ENCODE measurements around the gene SLC35B2. TPM values are rescaled to one million over a fixed set of nuclear protein-coding genes. Genes with fewer than 3 reads are reported as not detected.

Gene SLC35B2
- total RNA-seq, 2 donors from 2014 or later: 42.7 to 52.2 TPM

DNA sequence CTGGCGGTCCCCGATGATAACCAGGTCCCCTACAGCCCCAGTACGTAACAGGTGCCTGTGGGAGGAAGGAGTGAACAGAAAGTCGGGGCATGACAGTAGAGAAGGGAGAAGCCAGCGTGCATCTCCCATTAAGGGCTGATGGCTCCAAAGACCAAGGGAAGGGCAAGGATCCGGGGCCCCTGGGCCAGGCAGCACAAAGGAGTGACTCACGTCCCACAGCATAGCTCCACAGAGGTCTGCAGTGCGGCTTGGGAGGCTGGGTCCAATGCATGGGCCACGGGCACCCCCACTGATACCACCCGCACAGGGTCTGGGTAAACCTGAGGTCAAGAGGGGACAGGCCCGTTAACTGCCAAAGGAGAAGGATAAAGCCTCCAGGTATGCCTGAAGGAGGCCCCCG lies 45.5 kb upstream of the SLC35B2 start:
- H3K27me3 ChIP-seq: peaks cover 5% of the 10 kb centered on the region
- no peak overlapping the region for H3K4me3 ChIP-seq
- DNase-seq: no peak
- intact Hi-C loops (cut with DNase I): no loop called here
- TF ChIP-seq, protein P1, sequence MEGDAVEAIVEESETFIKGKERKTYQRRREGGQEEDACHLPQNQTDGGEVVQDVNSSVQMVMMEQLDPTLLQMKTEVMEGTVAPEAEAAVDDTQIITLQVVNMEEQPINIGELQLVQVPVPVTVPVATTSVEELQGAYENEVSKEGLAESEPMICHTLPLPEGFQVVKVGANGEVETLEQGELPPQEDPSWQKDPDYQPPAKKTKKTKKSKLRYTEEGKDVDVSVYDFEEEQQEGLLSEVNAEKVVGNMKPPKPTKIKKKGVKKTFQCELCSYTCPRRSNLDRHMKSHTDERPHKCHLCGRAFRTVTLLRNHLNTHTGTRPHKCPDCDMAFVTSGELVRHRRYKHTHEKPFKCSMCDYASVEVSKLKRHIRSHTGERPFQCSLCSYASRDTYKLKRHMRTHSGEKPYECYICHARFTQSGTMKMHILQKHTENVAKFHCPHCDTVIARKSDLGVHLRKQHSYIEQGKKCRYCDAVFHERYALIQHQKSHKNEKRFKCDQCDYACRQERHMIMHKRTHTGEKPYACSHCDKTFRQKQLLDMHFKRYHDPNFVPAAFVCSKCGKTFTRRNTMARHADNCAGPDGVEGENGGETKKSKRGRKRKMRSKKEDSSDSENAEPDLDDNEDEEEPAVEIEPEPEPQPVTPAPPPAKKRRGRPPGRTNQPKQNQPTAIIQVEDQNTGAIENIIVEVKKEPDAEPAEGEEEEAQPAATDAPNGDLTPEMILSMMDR (IDR thresholded peaks at IDR 0.05): no peak
- peaks cover 1% of the 10 kb centered on the region for H3K4me1 ChIP-seq
- no peak overlapping the region for H3K9ac ChIP-seq (ENCODE audit: low read depth in 2 of 2, low read length in 2 of 2)
- no peaks in the 10 kb centered on the region for H3K9me3 ChIP-seq
- no peaks in the 10 kb centered on the region for H3K36me3 ChIP-seq
- H3K27ac ChIP-seq: no peak overlapping the region

DNA sequence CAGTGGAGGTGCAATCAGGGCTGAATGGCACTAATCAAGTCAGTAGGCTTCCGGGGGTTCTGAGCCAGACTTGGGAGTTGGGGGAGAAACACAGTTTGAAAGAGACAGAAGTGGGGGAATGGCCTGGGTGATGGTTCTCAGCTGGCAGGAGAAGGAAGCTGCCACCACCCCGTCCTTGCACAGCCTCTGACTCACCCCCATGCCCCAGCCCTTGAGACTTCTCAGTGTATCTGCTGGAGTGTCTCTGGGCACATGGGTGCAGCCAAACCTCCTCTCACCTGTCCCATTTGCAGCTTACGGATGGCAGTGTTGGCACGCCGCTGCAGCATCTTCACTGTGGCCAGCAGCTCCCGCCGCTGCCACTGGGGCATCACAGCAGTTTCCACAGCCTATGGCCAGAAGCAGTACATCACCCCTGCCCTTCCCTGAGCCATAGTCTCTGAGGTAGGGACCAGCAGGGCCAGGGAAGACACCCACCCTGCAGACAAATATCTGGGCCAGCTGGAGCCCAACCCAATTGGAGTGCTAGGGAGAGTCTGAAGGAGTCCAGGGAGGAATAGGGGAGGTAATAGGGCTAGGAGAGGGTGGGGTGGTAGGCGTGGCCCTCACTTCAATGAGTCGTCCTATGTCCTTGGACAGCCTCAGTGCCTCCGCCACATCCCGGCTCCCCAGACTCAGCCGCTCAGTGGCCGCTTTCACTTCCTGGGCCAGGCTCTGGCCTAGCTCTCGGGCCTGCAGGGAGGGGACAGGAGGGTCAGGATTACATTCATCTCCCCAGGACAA lies 44.6 kb upstream of the SLC35B2 start:
- intact Hi-C loops (cut with DNase I): no loop called here
- H3K36me3 ChIP-seq: no peaks in the 10 kb centered on the region
- no peak overlapping the region for H3K4me3 ChIP-seq
- DNase-seq: no peak
- no peak overlapping the region for H3K9ac ChIP-seq (ENCODE audit: low read depth in 2 of 2, low read length in 2 of 2)
- no peak overlapping the region for H3K27ac ChIP-seq
- peaks cover 10% of the 10 kb centered on the region for H3K4me1 ChIP-seq
- TF ChIP-seq, protein P1 (IDR thresholded peaks at IDR 0.05): no peak
- H3K9me3 ChIP-seq: no peaks in the 10 kb centered on the region
- peaks cover 13% of the 10 kb centered on the region for H3K27me3 ChIP-seq

DNA sequence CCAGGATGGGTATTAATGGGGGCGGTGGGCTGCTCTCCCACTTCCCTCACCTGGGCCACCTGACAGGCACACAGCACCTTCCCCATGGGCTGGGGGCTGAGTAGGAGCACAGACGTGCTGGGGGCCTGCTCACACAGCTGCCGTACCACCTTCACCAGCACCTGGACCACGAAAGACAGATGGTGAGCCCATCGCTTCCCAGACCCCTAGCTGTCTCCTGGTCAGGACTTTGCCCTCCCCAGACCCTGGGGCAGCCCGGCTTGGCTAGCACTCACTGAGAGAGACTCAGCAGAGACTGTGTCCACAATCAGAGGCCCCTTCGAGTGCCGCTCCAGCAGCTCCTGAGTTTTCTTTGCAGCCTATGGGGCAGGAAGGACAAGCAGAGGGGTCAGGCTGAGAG lies 43.8 kb upstream of the SLC35B2 start:
- Histone ChIP-seq H3K9ac (ENCODE audit: low read depth in 2 of 2, low read length in 2 of 2) (no peak overlapping the region), H3K4me1 (peaks cover 11% of the 10 kb centered on the region), H3K36me3 (no peaks in the 10 kb centered on the region), H3K4me3 (no peak overlapping the region), H3K9me3 (no peaks in the 10 kb centered on the region), H3K27ac (no peak overlapping the region), H3K27me3 (peaks cover 22% of the 10 kb centered on the region)
- no peak for DNase-seq
- intact Hi-C loops (cut with DNase I): no loop called here
- TF ChIP-seq, protein P1 (IDR thresholded peaks at IDR 0.05): no peak

DNA sequence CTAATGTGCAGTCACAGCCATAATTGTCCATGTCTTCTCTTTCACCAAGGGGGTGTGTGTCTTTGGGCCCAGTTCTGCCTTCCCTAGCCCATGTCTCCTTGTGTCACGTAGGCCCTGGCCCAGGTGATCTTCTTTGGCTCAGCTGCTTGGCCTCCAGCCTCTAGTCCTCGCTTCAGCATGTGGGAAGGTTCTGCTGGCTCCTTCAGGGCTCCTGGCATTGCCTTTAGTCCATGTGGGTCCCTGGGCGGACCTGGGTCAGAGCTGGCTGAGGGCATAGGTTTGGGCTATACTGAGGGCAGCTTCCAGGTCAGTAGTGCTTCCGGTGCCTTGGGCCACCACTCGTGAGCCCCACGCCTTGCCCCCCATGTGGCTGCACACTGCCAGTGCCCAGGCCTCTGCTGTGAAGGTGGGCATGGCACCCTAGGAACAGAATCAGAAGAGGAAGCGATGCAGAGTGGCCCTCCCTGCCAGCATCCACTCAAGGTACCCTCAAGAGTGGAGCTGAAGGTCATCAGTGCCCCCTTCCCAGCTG lies 43.0 kb upstream of the SLC35B2 start:
- intact Hi-C loops (cut with DNase I): no loop called here
- no peaks in the 10 kb centered on the region for H3K36me3 ChIP-seq
- no peak overlapping the region for H3K4me3 ChIP-seq
- no peak overlapping the region for H3K27ac ChIP-seq
- no peak for DNase-seq
- peaks cover 11% of the 10 kb centered on the region for H3K4me1 ChIP-seq
- TF ChIP-seq, protein P1 (IDR thresholded peaks at IDR 0.05): no peak
- no peak overlapping the region for H3K9ac ChIP-seq (ENCODE audit: low read depth in 2 of 2, low read length in 2 of 2)
- H3K9me3 ChIP-seq: no peaks in the 10 kb centered on the region
- H3K27me3 ChIP-seq: peaks cover 30% of the 10 kb centered on the region

DNA sequence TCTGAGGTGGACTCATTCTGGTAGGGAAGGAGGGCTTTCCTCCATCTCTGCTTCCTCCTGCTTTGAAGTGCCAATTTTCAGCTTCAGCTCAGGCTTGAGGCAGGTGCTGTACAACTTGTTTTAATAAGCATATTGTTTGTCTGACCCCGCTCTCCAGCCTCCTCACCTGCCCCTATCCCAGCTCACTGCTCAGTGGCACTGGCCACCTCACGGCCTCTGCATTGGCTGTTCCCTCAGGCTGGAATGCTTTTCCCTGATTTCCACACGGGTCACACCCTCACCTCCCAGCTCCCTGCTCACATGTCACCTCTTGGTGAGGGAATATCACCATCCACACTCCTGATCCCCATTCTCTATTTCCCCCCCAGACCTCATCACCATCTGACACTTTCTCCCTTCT lies 41.5 kb upstream of the SLC35B2 start:
- H3K4me1 ChIP-seq: peaks cover 11% of the 10 kb centered on the region
- intact Hi-C loops (cut with DNase I): no loop called here
- H3K4me3 ChIP-seq: no peak overlapping the region
- no peak for DNase-seq
- no peaks in the 10 kb centered on the region for H3K9me3 ChIP-seq
- H3K9ac ChIP-seq (ENCODE audit: low read depth in 2 of 2, low read length in 2 of 2): no peak overlapping the region
- TF ChIP-seq, protein P1 (IDR thresholded peaks at IDR 0.05): no peak
- H3K27me3 ChIP-seq: peaks cover 32% of the 10 kb centered on the region
- H3K27ac ChIP-seq: no peak overlapping the region
- no peaks in the 10 kb centered on the region for H3K36me3 ChIP-seq

Data from colonic mucosa (tissue), 4 donors.